ENCODE results near the gene INHBB. TPM values are rescaled to one million over a fixed set of nuclear protein-coding genes. Genes with fewer than 3 reads are reported as not detected.
A peak's percentile ranks its signal among the peaks of the same experiment; 100 is the strongest.

Gene INHBB
- total and polyA plus RNA-seq, 7 donors = 0.60 to 1.8 (median 1.2) TPM; not detected in 1

- Histone ChIP-seq H3K4me3 (no peak overlapping the region), H3K27ac (no peak overlapping the region), H3K36me3 (no peaks in the 10 kb centered on the region), H3K4me1 (no peaks in the 10 kb centered on the region), H3K27me3 (peaks cover 0 to 43% (median 22%) of the 10 kb centered on the region in 3 donors), H3K9me3 (peaks cover 0 to 1% (median 0%) of the 10 kb centered on the region in 4 donors)
- intact Hi-C loops (cut with DNase I) = no loop called here
- 78 to 85% methylated on average over 8 of the region's 8 CpGs for WGBS, 2 donors
- no peak for TF ChIP-seq POLR2A (IDR thresholded peaks at IDR 0.05)
- no peak for TF ChIP-seq CTCF (IDR thresholded peaks at IDR 0.05)
- TF ChIP-seq EP300 (IDR thresholded peaks at IDR 0.05) = no peak
- TF ChIP-seq POLR2AphosphoS5 (IDR thresholded peaks at IDR 0.05) = no peak
- DNase-seq = no peak
Observed at GRCh38 chr2:120336749-120337148, 9.2 kb upstream of the INHBB start.

GRCh38 chr2:120338015-120338414 is 7.9 kb upstream of the INHBB start:
- WGBS, 2 donors = 78 to 81% methylated on average over 1 of the region's 1 CpG
- H3K4me3 ChIP-seq = no peak overlapping the region
- DNase-seq = no peak
- peaks cover 0 to 1% (median 0%) of the 10 kb centered on the region in 4 donors for H3K9me3 ChIP-seq
- H3K27me3 ChIP-seq = peaks cover 9 to 56% (median 35%) of the 10 kb centered on the region in 3 donors
- H3K36me3 ChIP-seq = no peaks in the 10 kb centered on the region
- peaks cover 0 to 2% (median under 1%) of the 10 kb centered on the region in 4 donors for H3K4me1 ChIP-seq
- intact Hi-C loops (cut with DNase I) = no loop called here
- TF ChIP-seq POLR2A (IDR thresholded peaks at IDR 0.05) = no peak
- no peak for TF ChIP-seq CTCF (IDR thresholded peaks at IDR 0.05)
- TF ChIP-seq EP300 (IDR thresholded peaks at IDR 0.05) = no peak
- TF ChIP-seq POLR2AphosphoS5 (IDR thresholded peaks at IDR 0.05) = no peak
- no peak overlapping the region for H3K27ac ChIP-seq

GRCh38 chr2:120341977-120342376 is 4.0 kb upstream of the INHBB start:
- no peak for DNase-seq
- 64 to 65% methylated on average over 7 of the region's 7 CpGs for WGBS, 2 donors
- TF ChIP-seq CTCF (IDR thresholded peaks at IDR 0.05) (no peak), EP300 (IDR thresholded peaks at IDR 0.05) (no peak), POLR2AphosphoS5 (IDR thresholded peaks at IDR 0.05) (no peak), POLR2A (IDR thresholded peaks at IDR 0.05) (no peak)
- H3K4me3 ChIP-seq = no peak overlapping the region
- no peaks in the 10 kb centered on the region for H3K36me3 ChIP-seq
- intact Hi-C loops (cut with DNase I) = loop anchor here (2.0 to 10.0 kb wide), 2 partner anchors 211 to 733 kb away; no protein-coding TSS in a partner anchor
- peaks cover 0 to 39% (median 36%) of the 10 kb centered on the region in 4 donors for H3K4me1 ChIP-seq
- H3K27ac ChIP-seq = no peak overlapping the region
- no peaks in the 10 kb centered on the region for H3K9me3 ChIP-seq
- H3K27me3 ChIP-seq = peaks cover 43 to 87% (median 66%) of the 10 kb centered on the region in 3 donors

- TF ChIP-seq CTCF (IDR thresholded peaks at IDR 0.05) (no peak), POLR2AphosphoS5 (IDR thresholded peaks at IDR 0.05) (no peak), EP300 (IDR thresholded peaks at IDR 0.05) (no peak), POLR2A (IDR thresholded peaks at IDR 0.05) (no peak)
- H3K27me3 ChIP-seq = peaks cover 45 to 92% (median 71%) of the 10 kb centered on the region in 3 donors
Observed at GRCh38 chr2:120342446-120342845, 3.5 kb upstream of the INHBB start.

GRCh38 chr2:120343100-120343432 is 2.9 kb upstream of the INHBB start:
- Histone ChIP-seq H3K9me3 (no peaks in the 10 kb centered on the region), H3K27ac (peak overlapping the region in 1 of 4 donors; percentile 51), H3K27me3 (peaks cover 50 to 96% (median 77%) of the 10 kb centered on the region in 3 donors), H3K36me3 (no peaks in the 10 kb centered on the region), H3K4me1 (peaks cover 0 to 46% (median 43%) of the 10 kb centered on the region in 4 donors), H3K4me3 (no peak overlapping the region)
- TF ChIP-seq POLR2A (IDR thresholded peaks at IDR 0.05) (no peak), CTCF (IDR thresholded peaks at IDR 0.05) (no peak), POLR2AphosphoS5 (IDR thresholded peaks at IDR 0.05) (no peak), EP300 (IDR thresholded peaks at IDR 0.05) (no peak)
- no peak for DNase-seq
- intact Hi-C loops (cut with DNase I) = loop anchor here (1.0 to 10.0 kb wide), 3 partner anchors 210 to 732 kb away; no protein-coding TSS in a partner anchor
- WGBS, 2 donors = 18 to 32% methylated on average over 5 of the region's 5 CpGs

More at GRCh38 chr2:120342446-120342845, 3.5 kb upstream of the INHBB start:
- DNase-seq = no peak
- peaks cover 0 to 43% (median 41%) of the 10 kb centered on the region in 4 donors for H3K4me1 ChIP-seq
- intact Hi-C loops (cut with DNase I) = loop anchor here (2.0 to 10.0 kb wide), 2 partner anchors 210 to 732 kb away; no protein-coding TSS in a partner anchor
- 32 to 36% methylated on average over 7 of the region's 7 CpGs for WGBS, 2 donors
- no peak overlapping the region for H3K27ac ChIP-seq
- H3K9me3 ChIP-seq = no peaks in the 10 kb centered on the region
- H3K4me3 ChIP-seq = no peak overlapping the region
- H3K36me3 ChIP-seq = no peaks in the 10 kb centered on the region
